Measurements from ENCODE around the gene FLRT1.

Gene FLRT1

DNA sequence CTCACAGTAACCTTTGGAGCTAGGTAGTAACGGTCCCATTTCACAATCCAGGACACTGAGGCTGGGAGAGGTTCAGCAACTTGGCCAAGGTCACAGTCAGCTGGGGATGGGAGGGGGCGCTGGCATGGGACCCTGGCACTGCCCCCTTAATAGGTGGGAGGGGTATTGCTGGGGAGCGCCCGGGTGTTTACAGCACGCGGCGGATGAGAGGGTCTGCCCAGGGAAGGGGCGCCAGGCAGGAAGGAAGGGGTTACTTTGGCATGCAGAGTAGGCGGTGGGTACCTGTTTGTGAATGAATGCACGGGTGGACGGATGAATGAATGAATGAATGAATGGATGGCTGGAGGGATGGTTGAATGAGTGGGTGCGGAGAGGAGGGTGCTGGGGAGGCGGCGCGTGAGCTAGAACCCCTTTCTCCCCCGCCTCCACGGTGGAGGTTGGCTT lies 628 bp upstream of the FLRT1 start:
- Histone ChIP-seq H3K9ac (ENCODE audit: low read depth in 1 of 2, low read length in 2 of 2) (no peak overlapping the region), H3K9me3 (ENCODE audit: control insufficient read depth in 1 of 2, low read length in 2 of 2) (no peaks in the 10 kb centered on the region), H3K27ac (ENCODE audit: low read depth, low read length) (no peak overlapping the region), H3K4me3 (ENCODE audit: low read depth in 1 of 2, low read length in 2 of 2) (peak overlapping the region in 1 of 2 donors; percentile 16), H3K27me3 (ENCODE audit: control insufficient read depth in 1 of 2, insufficient read depth in 2 of 2, low read length in 2 of 2) (peaks cover 21 to 49% of the 10 kb centered on the region in 2 donors), H3K4me1 (ENCODE audit: control insufficient read depth in 1 of 2, insufficient read depth in 2 of 2, low read length in 2 of 2) (peaks cover 0 to 7% of the 10 kb centered on the region in 2 donors), H3K36me3 (ENCODE audit: control insufficient read depth in 1 of 2, insufficient read depth in 2 of 2, low read length in 2 of 2) (no peaks in the 10 kb centered on the region)

DNA sequence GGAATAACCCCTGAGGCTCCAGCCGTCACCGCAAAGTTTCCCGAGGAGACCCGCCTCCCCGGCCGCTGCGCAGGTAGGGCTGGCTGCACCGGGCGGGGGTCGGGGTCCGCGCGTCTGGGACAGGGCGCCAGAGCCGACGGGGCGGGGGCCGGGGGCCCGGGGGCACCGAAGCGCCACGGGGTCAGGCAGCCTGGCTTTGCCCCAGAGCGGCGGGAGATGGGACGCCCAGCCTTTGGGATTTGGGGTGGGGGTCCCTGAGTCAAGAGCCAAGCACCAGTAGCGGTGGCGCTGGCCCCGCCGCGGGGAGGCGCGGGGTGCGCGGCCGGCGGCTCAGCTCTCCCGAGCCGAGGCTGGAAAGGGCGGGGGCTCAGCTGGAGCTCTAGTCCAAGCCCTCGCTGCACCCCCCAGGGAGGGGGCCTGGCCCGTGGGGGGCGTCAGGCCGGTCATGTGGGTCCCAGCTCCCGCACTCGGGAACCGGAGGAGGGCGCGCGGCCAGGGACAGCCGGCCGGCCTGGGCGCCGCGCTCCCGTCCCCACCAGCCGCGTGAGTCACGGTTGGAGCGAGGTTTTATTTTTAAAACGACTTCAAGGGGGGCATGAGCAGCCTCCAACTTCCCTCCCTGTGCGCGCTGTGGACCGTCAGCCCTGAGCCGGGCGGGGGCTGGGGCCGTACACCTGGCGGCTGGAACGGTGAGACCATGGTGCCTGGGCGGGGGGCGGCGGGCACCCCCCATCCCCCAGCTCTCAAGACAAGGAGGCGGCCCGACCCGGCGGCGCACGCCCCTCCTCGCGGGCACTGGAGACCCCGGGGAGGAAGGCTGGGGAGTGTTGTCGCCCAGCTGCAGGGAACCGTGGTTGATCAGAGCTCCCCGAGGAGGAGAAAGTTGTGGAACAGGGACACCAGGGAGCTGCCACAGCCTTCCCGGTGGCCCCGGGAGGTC lies 626 bp downstream of the FLRT1 start:
- no peak overlapping the region for H3K27ac ChIP-seq (ENCODE audit: low read depth, low read length)
- no peaks in the 10 kb centered on the region for H3K36me3 ChIP-seq (ENCODE audit: control insufficient read depth in 1 of 2, insufficient read depth in 2 of 2, low read length in 2 of 2)

DNA sequence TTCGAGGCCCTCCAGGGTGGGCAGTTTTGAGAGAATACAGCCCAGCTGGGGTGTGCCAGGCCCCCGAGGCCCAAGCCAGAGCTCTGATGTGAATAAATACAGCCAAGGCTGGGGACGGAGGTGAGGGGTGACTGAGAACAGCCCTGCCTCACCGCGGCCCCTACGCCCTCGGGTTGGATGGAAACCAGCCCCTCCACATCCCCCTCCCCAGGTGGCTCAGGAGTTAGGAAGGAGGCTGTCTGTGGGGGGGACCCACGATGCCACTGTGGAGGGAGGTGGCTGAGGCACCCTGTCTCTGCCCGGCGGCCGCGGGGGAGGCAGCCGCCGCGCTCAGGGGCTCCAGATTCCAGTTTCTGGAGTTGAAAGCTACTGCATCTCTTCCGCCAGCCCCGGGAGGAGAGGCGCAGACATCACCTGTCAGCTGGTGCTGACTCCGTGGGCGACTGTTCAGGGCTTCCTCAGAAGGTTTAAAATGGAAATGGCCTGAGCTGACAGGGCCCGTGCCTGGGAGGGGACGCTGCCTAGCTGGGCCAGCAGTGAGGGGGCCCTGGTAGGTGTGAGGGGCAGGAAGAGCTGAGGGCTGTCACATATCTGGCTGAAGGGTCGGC lies 1.4 kb downstream of the FLRT1 start:
- no peaks in the 10 kb centered on the region for H3K36me3 ChIP-seq (ENCODE audit: control insufficient read depth in 1 of 2, insufficient read depth in 2 of 2, low read length in 2 of 2)
- peaks cover 18 to 49% of the 10 kb centered on the region in 2 donors for H3K27me3 ChIP-seq (ENCODE audit: control insufficient read depth in 1 of 2, insufficient read depth in 2 of 2, low read length in 2 of 2)
- H3K9me3 ChIP-seq (ENCODE audit: control insufficient read depth in 1 of 2, low read length in 2 of 2), result no peaks in the 10 kb centered on the region
- H3K4me3 ChIP-seq (ENCODE audit: low read depth in 1 of 2, low read length in 2 of 2), result no peak overlapping the region
- no peak overlapping the region for H3K27ac ChIP-seq (ENCODE audit: low read depth, low read length)
- H3K9ac ChIP-seq (ENCODE audit: low read depth in 1 of 2, low read length in 2 of 2), result no peak overlapping the region
- H3K4me1 ChIP-seq (ENCODE audit: control insufficient read depth in 1 of 2, insufficient read depth in 2 of 2, low read length in 2 of 2), result peaks cover 0 to 7% of the 10 kb centered on the region in 2 donors

More for the DNA sequence above, 626 bp downstream of the FLRT1 start:
- no peaks in the 10 kb centered on the region for H3K9me3 ChIP-seq (ENCODE audit: control insufficient read depth in 1 of 2, low read length in 2 of 2)
- H3K9ac ChIP-seq (ENCODE audit: low read depth in 1 of 2, low read length in 2 of 2), result no peak overlapping the region
- peaks cover 0 to 7% of the 10 kb centered on the region in 2 donors for H3K4me1 ChIP-seq (ENCODE audit: control insufficient read depth in 1 of 2, insufficient read depth in 2 of 2, low read length in 2 of 2)
- H3K27me3 ChIP-seq (ENCODE audit: control insufficient read depth in 1 of 2, insufficient read depth in 2 of 2, low read length in 2 of 2), result peaks cover 18 to 49% of the 10 kb centered on the region in 2 donors
- H3K4me3 ChIP-seq (ENCODE audit: low read depth in 1 of 2, low read length in 2 of 2), result no peak overlapping the region

DNA sequence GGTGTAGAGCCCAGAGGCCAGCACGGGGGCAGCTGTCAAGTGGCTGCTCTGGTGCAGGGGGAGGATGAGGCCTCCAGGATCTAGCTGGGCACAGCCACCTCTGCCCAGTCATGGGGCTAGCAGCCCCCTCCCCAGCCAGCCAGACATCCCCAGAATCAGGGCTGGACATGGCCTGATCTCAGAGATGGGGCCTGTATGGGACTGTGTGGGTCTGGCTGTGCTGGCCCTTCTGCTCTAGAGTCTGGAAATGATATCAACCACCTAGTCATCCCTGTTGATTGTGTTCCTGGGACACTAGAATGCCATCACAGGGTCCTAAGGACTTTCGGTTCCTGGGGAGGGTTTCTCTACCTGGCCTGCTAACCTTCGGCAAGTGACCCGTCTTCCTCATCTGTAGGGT lies 2.8 kb downstream of the FLRT1 start:
- H3K36me3 ChIP-seq (ENCODE audit: control insufficient read depth in 1 of 2, insufficient read depth in 2 of 2, low read length in 2 of 2), result no peaks in the 10 kb centered on the region
- no peaks in the 10 kb centered on the region for H3K9me3 ChIP-seq (ENCODE audit: control insufficient read depth in 1 of 2, low read length in 2 of 2)
- H3K4me1 ChIP-seq (ENCODE audit: control insufficient read depth in 1 of 2, insufficient read depth in 2 of 2, low read length in 2 of 2), result peaks cover 0 to 7% of the 10 kb centered on the region in 2 donors
- H3K27me3 ChIP-seq (ENCODE audit: control insufficient read depth in 1 of 2, insufficient read depth in 2 of 2, low read length in 2 of 2), result peaks cover 18 to 41% of the 10 kb centered on the region in 2 donors
- H3K27ac ChIP-seq (ENCODE audit: low read depth, low read length), result no peak overlapping the region
- no peak overlapping the region for H3K4me3 ChIP-seq (ENCODE audit: low read depth in 1 of 2, low read length in 2 of 2)
- no peak overlapping the region for H3K9ac ChIP-seq (ENCODE audit: low read depth in 1 of 2, low read length in 2 of 2)

DNA sequence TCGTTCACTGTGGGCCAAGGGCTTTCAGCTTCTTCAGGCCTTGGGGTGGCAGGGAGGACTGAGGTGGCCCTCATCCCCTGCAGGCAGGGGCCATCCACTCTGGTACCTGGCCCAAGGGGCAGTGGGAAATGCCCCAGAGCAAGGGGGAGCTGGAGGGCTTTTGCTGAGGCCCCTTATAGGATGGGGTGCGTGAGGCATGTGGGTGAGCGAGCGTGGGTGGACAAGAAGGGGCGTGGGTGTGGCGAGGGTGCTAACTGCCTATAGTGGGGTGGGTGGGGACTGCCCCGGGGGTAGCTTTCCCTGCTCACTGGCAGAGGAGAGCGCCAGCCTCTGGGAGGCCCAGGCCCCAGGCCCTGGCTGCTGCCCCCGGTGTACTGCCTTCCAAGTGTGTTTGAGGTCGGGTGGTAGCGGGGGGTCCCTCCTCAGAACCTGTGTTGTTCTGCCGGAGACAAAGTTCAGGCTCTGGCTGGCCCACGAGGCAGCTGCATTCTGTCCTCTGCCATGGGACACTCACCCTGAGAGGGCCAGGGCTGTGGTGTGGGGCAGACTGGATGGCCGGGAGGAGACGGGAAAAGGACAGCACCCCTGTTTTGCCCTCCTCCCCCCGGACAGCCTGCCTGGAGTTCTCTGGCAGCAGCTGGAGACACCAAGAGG lies 3.4 kb downstream of the FLRT1 start:
- Histone ChIP-seq H3K36me3 (ENCODE audit: control insufficient read depth in 1 of 2, insufficient read depth in 2 of 2, low read length in 2 of 2) (no peaks in the 10 kb centered on the region), H3K4me1 (ENCODE audit: control insufficient read depth in 1 of 2, insufficient read depth in 2 of 2, low read length in 2 of 2) (peaks cover 0 to 7% of the 10 kb centered on the region in 2 donors), H3K9me3 (ENCODE audit: control insufficient read depth in 1 of 2, low read length in 2 of 2) (no peaks in the 10 kb centered on the region), H3K9ac (ENCODE audit: low read depth in 1 of 2, low read length in 2 of 2) (no peak overlapping the region), H3K4me3 (ENCODE audit: low read depth in 1 of 2, low read length in 2 of 2) (no peak overlapping the region), H3K27me3 (ENCODE audit: control insufficient read depth in 1 of 2, insufficient read depth in 2 of 2, low read length in 2 of 2) (peaks cover 18 to 37% of the 10 kb centered on the region in 2 donors), H3K27ac (ENCODE audit: low read depth, low read length) (no peak overlapping the region)

DNA sequence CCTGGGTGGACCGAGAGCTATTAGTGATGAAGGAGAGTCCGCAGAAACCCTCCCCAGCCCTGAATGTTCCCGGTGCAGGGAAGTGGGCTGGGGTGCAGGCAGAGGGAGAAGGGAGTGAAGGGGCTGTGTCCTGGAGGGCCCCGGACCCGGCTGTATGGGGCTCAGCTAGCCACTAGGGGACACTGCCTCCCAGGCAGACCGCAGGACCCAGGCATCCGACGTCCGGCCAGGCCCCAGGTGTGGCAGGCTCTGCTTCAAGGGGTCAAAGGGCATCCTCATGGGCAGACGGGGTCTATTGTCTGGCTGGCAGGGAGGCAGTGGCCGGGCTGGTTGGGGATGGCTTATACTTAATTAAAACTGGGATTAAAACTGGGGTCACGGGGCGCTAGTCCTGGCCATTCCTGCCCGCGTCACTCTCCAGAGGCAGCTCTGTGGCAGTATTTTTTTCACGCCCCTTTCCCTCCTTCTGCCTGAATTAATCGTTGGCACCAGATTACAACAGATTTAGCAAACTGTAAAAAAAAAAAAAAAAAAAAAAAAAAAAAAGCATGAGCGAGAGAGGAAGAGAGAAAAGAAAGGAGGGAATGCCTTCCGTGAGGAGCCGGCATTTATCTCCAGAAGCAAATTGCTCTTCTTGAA lies 5.1 kb downstream of the FLRT1 start:
- Histone ChIP-seq H3K4me3 (ENCODE audit: low read depth in 1 of 2, low read length in 2 of 2) (no peak overlapping the region), H3K9ac (ENCODE audit: low read depth in 1 of 2, low read length in 2 of 2) (no peak overlapping the region), H3K27me3 (ENCODE audit: control insufficient read depth in 1 of 2, insufficient read depth in 2 of 2, low read length in 2 of 2) (peaks cover 7 to 26% of the 10 kb centered on the region in 2 donors), H3K27ac (ENCODE audit: low read depth, low read length) (no peak overlapping the region), H3K36me3 (ENCODE audit: control insufficient read depth in 1 of 2, insufficient read depth in 2 of 2, low read length in 2 of 2) (no peaks in the 10 kb centered on the region), H3K9me3 (ENCODE audit: control insufficient read depth in 1 of 2, low read length in 2 of 2) (no peaks in the 10 kb centered on the region), H3K4me1 (ENCODE audit: control insufficient read depth in 1 of 2, insufficient read depth in 2 of 2, low read length in 2 of 2) (peaks cover 0 to 4% of the 10 kb centered on the region in 2 donors)

DNA sequence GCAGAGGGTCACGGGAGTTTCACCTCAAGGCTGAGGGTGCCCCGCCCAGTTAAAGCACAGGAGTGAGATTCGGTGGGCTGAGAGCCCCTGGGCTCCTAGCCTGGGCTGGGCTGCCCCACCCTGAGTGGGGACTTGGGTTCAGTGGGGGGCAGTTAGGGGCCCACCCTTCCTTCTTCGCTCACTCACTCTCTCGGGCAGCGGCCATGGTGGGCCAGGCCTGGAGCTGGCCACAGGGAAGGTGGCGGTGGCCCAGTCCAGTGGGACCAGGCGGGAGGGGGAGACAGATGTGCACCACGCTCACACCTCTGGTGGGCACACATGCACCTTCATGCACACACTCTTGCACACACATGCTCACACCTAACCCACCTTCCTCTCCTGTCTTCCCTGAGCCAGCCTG lies 6.1 kb downstream of the FLRT1 start:
- Histone ChIP-seq H3K4me3 (ENCODE audit: low read depth in 1 of 2, low read length in 2 of 2) (no peak overlapping the region), H3K4me1 (ENCODE audit: control insufficient read depth in 1 of 2, insufficient read depth in 2 of 2, low read length in 2 of 2) (peaks cover 0 to 1% of the 10 kb centered on the region in 2 donors), H3K9ac (ENCODE audit: low read depth in 1 of 2, low read length in 2 of 2) (no peak overlapping the region), H3K36me3 (ENCODE audit: control insufficient read depth in 1 of 2, insufficient read depth in 2 of 2, low read length in 2 of 2) (no peaks in the 10 kb centered on the region), H3K9me3 (ENCODE audit: control insufficient read depth in 1 of 2, low read length in 2 of 2) (no peaks in the 10 kb centered on the region), H3K27me3 (ENCODE audit: control insufficient read depth in 1 of 2, insufficient read depth in 2 of 2, low read length in 2 of 2) (peaks cover 6 to 19% of the 10 kb centered on the region in 2 donors), H3K27ac (ENCODE audit: low read depth, low read length) (no peak overlapping the region)

DNA sequence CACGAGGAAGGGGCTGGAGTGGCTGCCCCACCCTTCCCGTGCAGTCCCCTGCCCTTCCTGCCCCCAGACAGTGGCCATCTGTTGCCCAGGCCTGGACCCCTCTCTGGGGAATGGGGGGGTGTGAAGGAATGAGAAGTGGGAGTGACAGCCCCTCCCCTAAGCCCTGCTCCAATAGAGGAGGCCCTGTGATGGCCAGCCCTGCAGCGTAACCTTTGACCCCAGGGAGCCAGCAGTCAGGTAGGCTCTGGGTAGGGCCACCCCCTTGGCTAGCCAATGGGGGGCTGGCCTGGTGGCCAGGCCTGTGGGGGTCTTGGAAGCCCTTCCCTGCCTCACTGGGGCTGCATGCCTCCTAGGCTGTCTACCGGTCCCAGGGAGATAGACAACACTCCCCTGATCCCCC lies 6.6 kb downstream of the FLRT1 start:
- H3K27me3 ChIP-seq (ENCODE audit: control insufficient read depth in 1 of 2, insufficient read depth in 2 of 2, low read length in 2 of 2), result peaks cover 2 to 15% of the 10 kb centered on the region in 2 donors
- H3K36me3 ChIP-seq (ENCODE audit: control insufficient read depth in 1 of 2, insufficient read depth in 2 of 2, low read length in 2 of 2), result no peaks in the 10 kb centered on the region
- H3K4me1 ChIP-seq (ENCODE audit: control insufficient read depth in 1 of 2, insufficient read depth in 2 of 2, low read length in 2 of 2), result no peaks in the 10 kb centered on the region
- H3K9me3 ChIP-seq (ENCODE audit: control insufficient read depth in 1 of 2, low read length in 2 of 2), result no peaks in the 10 kb centered on the region
- no peak overlapping the region for H3K9ac ChIP-seq (ENCODE audit: low read depth in 1 of 2, low read length in 2 of 2)
- H3K27ac ChIP-seq (ENCODE audit: low read depth, low read length), result no peak overlapping the region
- no peak overlapping the region for H3K4me3 ChIP-seq (ENCODE audit: low read depth in 1 of 2, low read length in 2 of 2)

DNA sequence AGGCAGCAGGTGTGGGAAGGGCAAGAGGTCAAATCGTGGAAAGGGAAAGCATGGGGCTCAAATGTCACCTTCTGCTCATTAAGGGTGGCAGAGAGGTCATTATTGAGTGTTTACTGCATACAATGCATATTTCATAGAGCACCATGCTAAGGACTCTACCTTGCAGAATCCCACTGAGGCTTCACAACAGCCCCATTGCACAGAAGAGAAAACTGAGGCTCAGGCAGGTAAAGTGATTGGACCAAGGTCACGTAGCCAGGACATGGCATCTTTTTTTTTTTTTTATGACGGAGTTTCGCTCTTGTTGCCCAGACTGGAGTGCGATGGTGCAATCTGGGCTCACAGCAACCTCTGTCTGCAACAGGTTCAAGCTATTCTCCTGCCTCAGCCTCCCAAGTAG lies 7.8 kb downstream of the FLRT1 start:
- Histone ChIP-seq H3K9ac (ENCODE audit: low read depth in 1 of 2, low read length in 2 of 2) (no peak overlapping the region), H3K27ac (ENCODE audit: low read depth, low read length) (no peak overlapping the region), H3K36me3 (ENCODE audit: control insufficient read depth in 1 of 2, insufficient read depth in 2 of 2, low read length in 2 of 2) (no peaks in the 10 kb centered on the region), H3K27me3 (ENCODE audit: control insufficient read depth in 1 of 2, insufficient read depth in 2 of 2, low read length in 2 of 2) (peaks cover 0 to 4% of the 10 kb centered on the region in 2 donors), H3K9me3 (ENCODE audit: control insufficient read depth in 1 of 2, low read length in 2 of 2) (no peaks in the 10 kb centered on the region), H3K4me3 (ENCODE audit: low read depth in 1 of 2, low read length in 2 of 2) (no peak overlapping the region), H3K4me1 (ENCODE audit: control insufficient read depth in 1 of 2, insufficient read depth in 2 of 2, low read length in 2 of 2) (no peaks in the 10 kb centered on the region)

Measured in duodenal mucosa (tissue), 2 donors.